GM18511 (cell line): Measurements from ENCODE around the gene AMMECR1L.

Source experiments
- ATAC-seq: cut with Tn5 transposase; IDR thresholded peaks from one replicate; pipeline ENCODE4 v1.9.1; 2021; ENCODE audit warnings: mild to moderate bottlenecking, moderate library complexity; ENCODE audit not compliant: unreplicated experiment

Gene AMMECR1L

DNA sequence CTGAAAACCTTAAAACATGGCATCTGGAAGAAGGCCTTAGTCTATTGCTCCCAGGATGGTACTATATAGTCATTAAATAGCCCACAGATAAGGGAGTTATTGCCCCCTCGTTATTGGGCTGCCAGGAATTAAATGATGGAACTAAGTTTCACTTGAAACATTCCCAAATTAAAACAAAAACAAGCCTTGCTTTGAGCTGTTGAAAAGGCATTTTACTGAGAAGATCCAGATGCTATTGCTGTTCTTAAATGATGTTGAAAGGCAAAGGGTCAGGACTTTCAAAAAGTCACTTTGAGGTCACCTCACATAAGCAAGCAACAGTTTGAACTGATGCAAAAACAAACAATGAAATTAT lies 2.0 kb upstream of the AMMECR1L start:
- ATAC-seq = no peak

GRCh38 chr2:127887082-127887775 lies 1.5 kb upstream of the AMMECR1L start:
- no peak for ATAC-seq

- peak; percentile 37 for ATAC-seq
Observed at GRCh38 chr2:127886593-127886935, 808 bp upstream of the AMMECR1L start.

DNA sequence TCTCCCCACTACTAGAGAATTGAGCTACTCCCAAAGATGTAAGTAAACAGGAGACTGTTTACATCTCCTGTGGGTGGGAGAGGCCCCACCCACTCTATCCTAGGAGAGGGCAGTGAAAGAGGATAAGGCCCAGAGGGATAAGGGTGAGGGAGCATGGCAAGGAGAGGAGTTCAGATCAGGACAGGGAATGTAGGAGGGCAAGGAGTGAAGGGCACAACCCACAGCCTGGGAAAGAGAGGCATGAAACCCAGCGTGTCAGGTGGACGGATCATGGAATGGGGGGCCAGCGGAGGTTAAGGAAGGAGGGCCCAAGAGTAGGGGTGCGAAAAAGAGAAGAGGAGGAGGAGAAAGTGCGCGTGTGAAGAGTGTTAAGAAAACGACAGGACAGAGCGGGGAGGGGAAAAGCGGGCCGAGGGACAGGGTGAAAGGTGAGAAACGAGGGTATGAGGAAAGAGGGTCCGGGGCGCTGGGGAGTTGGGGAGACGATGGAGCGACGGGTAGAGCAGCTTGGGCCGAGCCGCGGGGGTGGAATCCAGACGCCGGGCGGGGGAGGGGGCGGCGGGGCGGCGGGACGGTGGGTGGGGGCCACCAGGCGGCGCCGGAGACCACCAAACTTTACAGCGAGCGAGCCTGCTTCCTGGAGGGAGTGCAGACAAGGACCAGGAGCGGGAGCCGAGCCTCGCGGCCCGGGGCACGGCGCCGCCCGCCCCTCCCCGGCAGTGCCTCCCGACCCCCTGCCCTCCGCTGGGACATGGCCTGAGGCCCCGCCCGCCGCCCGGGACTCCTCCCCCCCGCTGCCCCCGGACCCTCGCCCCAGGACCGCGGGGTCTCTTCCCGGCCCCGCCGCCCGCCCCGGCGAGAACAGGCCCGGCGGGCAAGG lies 655 bp downstream of the AMMECR1L start:
- peak; percentile 21 for ATAC-seq

DNA sequence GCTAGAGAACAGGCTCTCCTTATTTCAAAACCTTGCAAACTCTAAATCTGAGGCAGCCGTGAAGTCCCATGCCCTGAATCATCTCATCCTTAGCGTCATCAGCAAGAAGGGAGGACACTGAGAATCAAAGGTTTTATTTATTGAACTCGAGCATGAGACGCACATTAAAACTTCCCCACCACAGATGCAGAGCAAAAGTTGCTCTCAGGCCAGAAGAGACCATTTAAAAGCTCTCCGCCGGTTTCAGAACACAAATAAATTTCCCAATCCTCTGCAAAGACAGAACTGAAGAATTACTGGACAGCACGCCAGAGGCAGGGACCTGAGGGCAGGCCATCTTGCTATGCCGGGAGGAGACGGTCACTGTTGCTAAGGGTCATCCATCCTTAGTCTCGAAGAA lies 1.3 kb downstream of the AMMECR1L start:
- ATAC-seq = no peak

GRCh38 chr2:127879899-127880298 lies 5.9 kb downstream of the AMMECR1L start:
- no peak for ATAC-seq

GRCh38 chr2:127877626-127878025 lies 8.1 kb downstream of the AMMECR1L start:
- ATAC-seq = no peak

DNA sequence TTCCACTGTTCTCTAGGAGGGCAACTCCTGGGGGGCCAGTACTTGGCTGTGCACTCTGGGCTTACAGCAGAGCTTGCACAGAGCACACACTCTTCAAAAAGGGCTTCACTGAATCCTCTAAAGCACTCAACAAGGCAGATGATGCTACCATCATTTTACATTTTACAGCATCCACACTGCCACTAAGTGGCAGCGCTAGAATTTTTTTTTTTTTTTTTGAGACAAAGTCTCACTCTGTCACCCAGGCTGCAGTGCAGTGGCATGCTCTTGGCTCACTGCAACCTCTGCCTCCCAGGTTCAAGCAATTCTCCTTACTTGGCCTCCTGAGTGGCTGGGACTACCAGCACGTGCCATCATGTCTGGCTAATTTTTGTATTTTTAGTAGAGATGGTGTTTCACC lies 8.6 kb downstream of the AMMECR1L start:
- no peak for ATAC-seq

GRCh38 chr2:127874378-127875269 lies 11.1 kb downstream of the AMMECR1L start:
- peak; percentile 60 for ATAC-seq

DNA sequence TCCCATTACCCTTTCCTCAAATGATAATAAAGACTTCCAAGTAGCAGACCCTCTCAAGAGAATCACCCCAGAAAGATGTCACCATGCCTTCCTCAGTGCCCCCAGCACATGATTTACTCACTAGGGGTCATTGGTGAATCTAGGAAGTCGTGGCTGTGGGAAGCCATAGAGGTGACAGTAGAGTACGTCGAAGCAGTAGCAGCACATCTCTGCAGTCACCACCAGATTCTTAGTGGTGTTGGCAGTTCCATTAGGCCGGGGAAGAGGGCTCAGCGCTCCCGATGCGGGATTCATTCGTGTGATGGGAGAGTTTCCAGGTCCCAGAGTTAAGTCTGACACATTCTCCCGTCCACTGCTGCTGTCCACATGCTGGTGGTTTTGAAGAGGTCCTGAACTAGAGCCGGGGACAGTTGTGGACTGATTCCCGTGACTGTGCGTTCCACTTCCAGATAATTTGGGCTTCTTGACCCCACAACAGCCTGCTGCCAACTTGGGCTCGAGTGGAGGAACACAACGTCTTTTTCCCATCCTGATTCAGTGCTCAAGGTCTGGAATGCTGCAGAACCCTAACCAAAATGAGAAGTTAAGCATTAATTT lies 12.0 kb downstream of the AMMECR1L start:
- no peak for ATAC-seq

- no peak for ATAC-seq
Observed at GRCh38 chr2:127872354-127872753, 13.4 kb downstream of the AMMECR1L start.

- no peak for ATAC-seq
Observed at GRCh38 chr2:127865926-127866325, 19.8 kb downstream of the AMMECR1L start.

DNA sequence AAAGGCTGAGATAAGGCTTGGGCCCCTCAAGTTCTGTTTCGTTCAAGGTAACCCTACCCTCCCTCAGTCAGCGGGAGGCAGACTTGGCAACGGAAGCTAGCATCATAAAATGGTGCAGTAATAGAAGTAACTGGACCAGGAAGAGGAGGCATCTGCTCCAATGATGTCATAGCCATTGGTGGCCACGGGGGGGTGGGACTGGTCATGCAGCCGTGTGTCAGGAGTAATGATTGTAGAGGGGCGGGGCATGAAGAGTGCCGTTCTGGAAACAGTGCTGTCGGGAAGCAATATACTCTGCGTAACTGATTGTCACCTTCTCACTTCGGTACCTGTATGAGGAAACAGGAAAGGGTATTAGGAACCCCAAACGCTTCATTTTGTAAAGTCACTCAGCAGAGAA lies 20.9 kb downstream of the AMMECR1L start:
- ATAC-seq = no peak

DNA sequence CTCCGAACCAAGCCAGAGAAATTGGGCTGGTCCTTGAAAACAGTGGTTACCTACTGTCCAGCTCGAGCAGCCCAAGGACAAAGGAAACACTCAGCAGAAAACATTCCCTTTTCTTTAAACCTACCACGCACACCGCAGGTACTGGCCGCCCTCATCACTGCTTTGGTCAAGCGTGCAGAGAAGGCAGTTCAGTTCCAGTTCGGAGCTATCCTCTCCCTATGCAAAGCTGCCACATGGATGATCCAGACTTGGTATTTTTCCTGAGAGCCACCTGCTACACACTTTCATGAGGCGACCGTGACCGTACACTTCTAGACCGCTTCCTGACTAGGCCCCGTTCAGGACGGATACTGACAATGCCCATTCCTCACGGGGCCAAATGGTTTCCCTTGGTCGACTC lies 23.5 kb downstream of the AMMECR1L start:
- no peak for ATAC-seq

GRCh38 chr2:127860130-127860529 lies 25.6 kb downstream of the AMMECR1L start:
- no peak for ATAC-seq

DNA sequence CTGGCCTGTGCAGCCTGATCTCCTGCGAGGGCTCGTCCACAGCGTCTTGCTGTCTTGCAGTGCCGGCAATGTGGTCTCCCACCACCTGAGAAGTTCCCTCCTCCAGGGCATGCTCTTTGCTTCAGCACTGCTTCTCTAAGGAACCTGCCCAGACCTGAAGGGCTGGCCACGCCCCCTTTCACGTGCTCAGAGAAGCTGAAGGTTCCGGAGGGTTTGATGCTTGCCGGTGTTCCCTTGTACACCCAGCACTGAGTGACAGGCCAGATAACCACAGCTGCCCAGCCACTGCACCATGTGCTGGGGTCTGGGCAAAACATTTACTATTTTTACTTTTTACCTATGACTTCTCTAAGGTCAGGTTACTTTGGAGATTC lies 26.1 kb downstream of the AMMECR1L start:
- no peak for ATAC-seq

DNA sequence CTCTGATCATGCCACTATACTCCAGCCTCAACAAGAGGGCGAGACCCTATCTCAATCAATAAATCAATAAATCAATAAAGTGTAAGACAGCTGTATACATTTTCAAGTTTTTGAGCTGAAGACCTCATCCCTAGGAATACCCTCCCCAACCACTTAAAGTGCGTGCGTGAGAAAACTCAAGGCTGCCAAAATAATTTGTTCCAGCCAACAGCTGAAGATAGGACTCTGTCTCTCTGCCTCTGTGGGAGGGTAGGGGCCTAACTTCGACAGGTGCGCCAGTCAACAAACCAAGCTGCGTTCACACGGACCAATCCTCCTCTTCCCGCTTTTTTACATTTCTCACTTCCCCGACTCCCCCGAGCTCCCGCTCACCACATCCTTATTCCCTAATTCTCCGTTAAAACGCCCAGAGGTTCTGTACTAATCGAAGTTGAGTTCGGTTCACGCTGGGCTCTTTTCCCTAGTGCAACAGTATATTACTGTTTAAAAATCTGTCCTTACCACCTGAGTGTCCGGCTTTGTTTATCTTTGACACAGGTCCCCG lies 28.4 kb downstream of the AMMECR1L start:
- ATAC-seq = peak; percentile 29

DNA sequence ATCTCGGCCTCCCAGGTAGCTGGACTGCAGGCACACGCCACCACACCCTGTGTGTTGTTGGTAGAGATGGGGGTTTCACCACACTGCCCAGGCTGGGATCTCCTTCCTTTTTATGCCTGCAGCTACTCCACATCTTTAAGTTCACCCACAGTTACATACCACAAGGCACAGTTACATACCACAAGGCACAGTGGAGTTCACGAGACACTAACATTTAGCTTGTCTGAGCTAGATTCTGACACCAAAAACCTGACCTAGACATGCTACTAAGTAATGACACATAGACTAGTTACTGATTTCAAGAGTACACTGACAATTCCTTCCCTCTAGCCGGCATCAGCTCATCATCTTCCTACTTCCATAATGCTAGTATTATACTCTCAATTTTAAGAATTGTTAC lies 32.1 kb downstream of the AMMECR1L start:
- no peak for ATAC-seq

- ATAC-seq = no peak
Observed at GRCh38 chr2:127852388-127852787, 33.4 kb downstream of the AMMECR1L start.

GRCh38 chr2:127847931-127848330 lies 37.8 kb downstream of the AMMECR1L start:
- no peak for ATAC-seq

GRCh38 chr2:127844973-127845372 lies 40.8 kb downstream of the AMMECR1L start:
- no peak for ATAC-seq
